Parathyroid adenoma (tissue), 2 donors: ENCODE data around the gene L3MBTL4.

Experiments used
- H2AFZ ChIP-seq: fragments of 300-600 bp; sonication (generic); one replicate; pipeline ENCODE4 v1.7.0; 2017; ENCODE audit warnings: antibody characterized with exemption, mild to moderate bottlenecking
- H3K27ac ChIP-seq: fragments of 300-600 bp; sonication (generic); one replicate; pipeline ENCODE4 v1.7.0; 2017
- H3K27me3 ChIP-seq: fragments of 300-600 bp; sonication (generic); one replicate; pipeline ENCODE4 v1.7.0; 2017; ENCODE audit warnings: low read length; ENCODE audit not compliant: control insufficient read depth, insufficient read depth
- H3K36me3 ChIP-seq: fragments of 300-600 bp; sonication (generic); one replicate; pipeline ENCODE4 v1.7.0; 2017; ENCODE audit warnings: low read length; ENCODE audit not compliant: control insufficient read depth, insufficient read depth
- H3K4me1 ChIP-seq: fragments of 300-600 bp; sonication (generic); one replicate; pipeline ENCODE4 v1.7.0; 2017; ENCODE audit warnings: control low read depth
- H3K4me2 ChIP-seq: fragments of 300-600 bp; sonication (generic); one replicate; pipeline ENCODE4 v1.7.0; 2017; ENCODE audit warnings: low read length
- H3K4me3 ChIP-seq: fragments of 300-600 bp; sonication (generic); one replicate; pipeline ENCODE4 v1.7.0; 2017; ENCODE audit warnings: low read depth, low read length
- H3K79me2 ChIP-seq: fragments of 300-600 bp; sonication (generic); one replicate; pipeline ENCODE4 v1.7.0; 2017; ENCODE audit warnings: control low read depth
- H3K9ac ChIP-seq: fragments of 300-600 bp; sonication (generic); one replicate; pipeline ENCODE4 v1.7.0; 2017; ENCODE audit warnings: mild to moderate bottlenecking
- H3K9me3 ChIP-seq: fragments of 300-600 bp; sonication (generic); one replicate; pipeline ENCODE4 v1.7.0; 2017; ENCODE audit warnings: low read length; ENCODE audit not compliant: control insufficient read depth
- CTCF ChIP-seq: fragments of 300-600 bp; sonication (generic); IDR thresholded peaks from one replicate; pipeline ENCODE4 v1.7.0; 2017; ENCODE audit warnings: antibody characterized with exemption, mild to moderate bottlenecking
- donor health status: primary hyperparathyroidism.

L3MBTL4 gene

DNA sequence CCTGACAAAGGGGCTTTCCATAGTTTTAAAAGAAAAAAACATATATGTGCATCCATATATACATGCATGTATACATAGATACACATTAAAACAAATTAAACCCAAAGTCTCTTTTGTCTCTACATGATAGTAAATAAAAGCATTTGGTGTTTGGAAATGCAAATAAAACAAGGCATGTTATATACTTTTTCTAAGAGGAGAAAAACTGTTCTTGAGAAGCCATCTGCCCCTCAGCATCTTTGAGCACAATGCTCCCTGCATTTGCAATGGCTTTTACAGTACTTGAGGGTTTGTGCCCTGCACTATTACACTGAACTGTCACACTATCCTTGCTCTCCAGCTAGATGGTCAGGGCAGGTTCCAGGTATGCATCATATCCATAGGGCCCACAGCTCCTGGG lies 210.2 kb downstream of the L3MBTL4 start:
- no peak overlapping the region for H3K9ac ChIP-seq
- peaks cover 2% of the 10 kb centered on the region for H3K79me2 ChIP-seq
- H3K4me2 ChIP-seq = no peak overlapping the region
- no peaks in the 10 kb centered on the region for H3K27me3 ChIP-seq
- H3K9me3 ChIP-seq = no peaks in the 10 kb centered on the region
- no peak overlapping the region for H3K27ac ChIP-seq
- no peaks in the 10 kb centered on the region for H3K4me1 ChIP-seq
- no peak overlapping the region for H2AFZ ChIP-seq
- H3K36me3 ChIP-seq = no peaks in the 10 kb centered on the region
- no peak for TF ChIP-seq CTCF
- no peak overlapping the region for H3K4me3 ChIP-seq

DNA sequence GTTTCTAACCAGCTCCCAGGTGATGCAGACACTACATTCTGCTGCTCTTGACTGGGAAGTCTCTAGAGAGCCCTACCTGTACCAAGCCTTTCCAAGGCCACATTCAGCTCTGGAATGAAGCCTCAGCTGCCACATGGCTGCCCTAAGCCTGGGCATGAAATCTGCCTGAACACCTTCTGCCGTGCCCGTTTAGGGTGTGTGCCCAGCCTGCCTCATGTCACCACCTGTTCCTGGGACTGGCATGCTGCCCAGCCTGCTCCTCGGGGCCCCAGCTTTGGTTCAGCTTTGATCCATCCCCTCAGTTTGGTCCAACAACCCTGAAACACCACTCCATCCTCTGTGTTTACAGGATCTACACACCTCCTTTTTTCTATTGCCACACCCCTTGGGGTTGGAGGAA lies 210.9 kb downstream of the L3MBTL4 start:
- Histone ChIP-seq H2AFZ (no peak overlapping the region), H3K9ac (no peak overlapping the region), H3K4me3 (no peak overlapping the region), H3K9me3 (no peaks in the 10 kb centered on the region), H3K36me3 (no peaks in the 10 kb centered on the region), H3K27me3 (no peaks in the 10 kb centered on the region), H3K27ac (no peak overlapping the region), H3K79me2 (peaks cover 2% of the 10 kb centered on the region), H3K4me1 (no peaks in the 10 kb centered on the region), H3K4me2 (no peak overlapping the region)
- TF ChIP-seq CTCF = no peak

DNA sequence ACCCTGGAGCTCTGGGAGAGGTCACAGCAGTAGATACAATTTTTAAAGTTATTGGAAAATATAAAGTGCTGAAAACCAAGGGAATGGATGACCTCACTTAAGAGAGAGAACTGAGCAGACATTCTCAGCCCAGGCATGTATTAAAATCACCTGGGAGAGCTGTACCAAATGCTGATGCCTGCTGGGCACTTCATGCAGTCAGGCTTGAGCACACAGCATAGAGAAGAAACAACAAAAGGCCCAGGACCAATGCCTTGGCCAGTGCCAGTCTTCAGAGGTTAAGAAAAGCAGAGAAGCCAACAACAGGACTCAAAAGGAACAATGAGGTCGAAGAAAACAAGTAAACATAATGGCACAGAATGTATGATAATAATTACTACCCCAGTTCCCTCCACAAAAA lies 211.8 kb downstream of the L3MBTL4 start:
- Histone ChIP-seq H2AFZ (no peak overlapping the region), H3K9me3 (no peaks in the 10 kb centered on the region), H3K4me1 (no peaks in the 10 kb centered on the region), H3K27me3 (no peaks in the 10 kb centered on the region), H3K4me2 (no peak overlapping the region), H3K9ac (no peak overlapping the region), H3K36me3 (no peaks in the 10 kb centered on the region), H3K79me2 (peaks cover 2% of the 10 kb centered on the region), H3K27ac (no peak overlapping the region), H3K4me3 (no peak overlapping the region)
- no peak for TF ChIP-seq CTCF

GRCh38 chr18:6200204-6200774 lies 214.4 kb downstream of the L3MBTL4 start:
- no peaks in the 10 kb centered on the region for H3K9me3 ChIP-seq
- H3K36me3 ChIP-seq = no peaks in the 10 kb centered on the region
- no peak overlapping the region for H2AFZ ChIP-seq
- no peak for TF ChIP-seq CTCF
- H3K4me1 ChIP-seq = no peaks in the 10 kb centered on the region
- no peak overlapping the region for H3K27ac ChIP-seq
- no peaks in the 10 kb centered on the region for H3K27me3 ChIP-seq
- no peak overlapping the region for H3K4me3 ChIP-seq
- H3K9ac ChIP-seq = no peak overlapping the region
- no peak overlapping the region for H3K4me2 ChIP-seq
- peaks cover 2% of the 10 kb centered on the region for H3K79me2 ChIP-seq

- Histone ChIP-seq H3K27ac (no peak overlapping the region), H3K9ac (no peak overlapping the region), H3K4me2 (no peak overlapping the region), H3K79me2 (peaks cover 2% of the 10 kb centered on the region), H3K9me3 (no peaks in the 10 kb centered on the region), H3K36me3 (no peaks in the 10 kb centered on the region), H3K4me1 (no peaks in the 10 kb centered on the region), H3K27me3 (no peaks in the 10 kb centered on the region), H3K4me3 (no peak overlapping the region), H2AFZ (no peak overlapping the region)
- no peak for TF ChIP-seq CTCF
These were observed 214.9 kb downstream of the L3MBTL4 start for GRCh38 chr18:6199777-6200176.
